ENCODE data around the gene MIOS. TPM values are rescaled to one million over a fixed set of nuclear protein-coding genes. Genes with fewer than 3 reads are reported as not detected.

The MIOS gene
- total and polyA plus RNA-seq, 10 donors = 18.0 to 104 (median 45.3) TPM

DNA sequence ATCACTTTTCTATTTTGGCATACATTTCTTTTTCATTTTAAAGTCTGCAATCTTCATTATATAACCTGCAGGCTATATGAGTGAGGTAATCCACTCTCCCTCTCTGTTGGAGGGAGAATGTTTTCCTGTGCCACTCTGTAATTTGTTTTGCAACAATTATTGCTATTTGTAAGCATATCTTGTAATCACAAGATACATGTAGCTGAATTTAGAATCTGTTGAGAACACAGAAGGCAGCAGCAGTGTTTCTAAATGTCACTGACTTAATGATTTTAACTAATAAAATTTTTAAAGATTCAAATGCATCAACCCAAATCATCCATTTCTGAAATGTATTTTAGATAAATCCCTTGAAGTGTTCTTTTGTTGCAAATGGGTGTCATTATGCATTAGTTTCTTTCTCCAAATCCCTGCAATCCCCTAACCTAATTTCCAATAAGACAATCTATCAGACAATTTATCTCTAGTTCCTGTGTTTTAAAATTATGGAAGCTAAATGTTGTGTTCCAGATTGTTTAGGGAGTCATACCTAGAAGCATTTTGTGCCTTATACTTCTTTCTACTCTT, 54.0 kb downstream of the MIOS start:
- Histone ChIP-seq H3K27me3 (replicated peaks in 1 of 7) (no peaks in the 10 kb centered on the region), H3K36me3 (no peaks in the 10 kb centered on the region), H3K4me3 (no peak overlapping the region), H3K27ac (no peak overlapping the region), H3K9me3 (peaks cover 0 to 5% (median 1%) of the 10 kb centered on the region in 8 donors), H3K4me1 (no peaks in the 10 kb centered on the region)
- TF ChIP-seq, protein P1, sequence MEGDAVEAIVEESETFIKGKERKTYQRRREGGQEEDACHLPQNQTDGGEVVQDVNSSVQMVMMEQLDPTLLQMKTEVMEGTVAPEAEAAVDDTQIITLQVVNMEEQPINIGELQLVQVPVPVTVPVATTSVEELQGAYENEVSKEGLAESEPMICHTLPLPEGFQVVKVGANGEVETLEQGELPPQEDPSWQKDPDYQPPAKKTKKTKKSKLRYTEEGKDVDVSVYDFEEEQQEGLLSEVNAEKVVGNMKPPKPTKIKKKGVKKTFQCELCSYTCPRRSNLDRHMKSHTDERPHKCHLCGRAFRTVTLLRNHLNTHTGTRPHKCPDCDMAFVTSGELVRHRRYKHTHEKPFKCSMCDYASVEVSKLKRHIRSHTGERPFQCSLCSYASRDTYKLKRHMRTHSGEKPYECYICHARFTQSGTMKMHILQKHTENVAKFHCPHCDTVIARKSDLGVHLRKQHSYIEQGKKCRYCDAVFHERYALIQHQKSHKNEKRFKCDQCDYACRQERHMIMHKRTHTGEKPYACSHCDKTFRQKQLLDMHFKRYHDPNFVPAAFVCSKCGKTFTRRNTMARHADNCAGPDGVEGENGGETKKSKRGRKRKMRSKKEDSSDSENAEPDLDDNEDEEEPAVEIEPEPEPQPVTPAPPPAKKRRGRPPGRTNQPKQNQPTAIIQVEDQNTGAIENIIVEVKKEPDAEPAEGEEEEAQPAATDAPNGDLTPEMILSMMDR (IDR thresholded peaks at IDR 0.05 in 8 of 11, conservative IDR thresholded peaks at IDR 0.05 in 3 of 11) = no peak
- TF ChIP-seq POLR2A (IDR thresholded peaks at IDR 0.05) (no peak), POLR2AphosphoS5 (IDR thresholded peaks at IDR 0.05) (no peak)
- DNase-seq = no peak
- intact Hi-C loops (cut with DNase I; ENCODE audit: low total_unique reads) = no loop called here

DNA sequence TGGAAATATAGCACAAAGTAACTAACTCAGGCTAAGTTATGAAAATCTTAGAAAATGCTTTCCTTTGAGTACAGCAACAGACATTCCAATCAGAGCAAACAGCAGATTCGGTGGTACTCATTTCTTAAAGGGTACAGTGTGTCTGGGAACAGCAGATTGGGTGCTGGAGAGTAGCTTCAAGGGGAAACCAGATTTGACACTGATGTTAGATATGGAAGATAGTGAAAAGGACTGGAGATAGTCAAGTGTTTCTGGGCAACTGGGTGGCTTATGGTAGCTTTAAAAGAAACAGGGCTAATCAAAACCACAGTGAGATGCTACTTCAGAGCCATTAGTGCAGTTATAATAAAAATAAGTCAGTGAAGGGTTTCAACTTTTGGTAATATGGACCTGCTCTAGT, 61.8 kb downstream of the MIOS start:
- TF ChIP-seq, protein P1 (IDR thresholded peaks at IDR 0.05 in 8 of 11, conservative IDR thresholded peaks at IDR 0.05 in 3 of 11) = no peak
- TF ChIP-seq POLR2A (IDR thresholded peaks at IDR 0.05) (no peak), POLR2AphosphoS5 (IDR thresholded peaks at IDR 0.05) (no peak)
- no peak for DNase-seq
- 68 to 94% (median 87%) methylated on average over 1 of the region's 1 CpG for whole genome bisulfite sequencing, 5 donors
- H3K9me3 ChIP-seq = peaks cover 0 to 34% (median 14%) of the 10 kb centered on the region in 8 donors
- no peaks in the 10 kb centered on the region for H3K36me3 ChIP-seq
- no peak overlapping the region for H3K4me3 ChIP-seq
- no peak overlapping the region for H3K27ac ChIP-seq
- no peaks in the 10 kb centered on the region for H3K4me1 ChIP-seq
- intact Hi-C loops (cut with DNase I; ENCODE audit: low total_unique reads) = no loop called here
- no peaks in the 10 kb centered on the region for H3K27me3 ChIP-seq (replicated peaks in 1 of 7)

DNA sequence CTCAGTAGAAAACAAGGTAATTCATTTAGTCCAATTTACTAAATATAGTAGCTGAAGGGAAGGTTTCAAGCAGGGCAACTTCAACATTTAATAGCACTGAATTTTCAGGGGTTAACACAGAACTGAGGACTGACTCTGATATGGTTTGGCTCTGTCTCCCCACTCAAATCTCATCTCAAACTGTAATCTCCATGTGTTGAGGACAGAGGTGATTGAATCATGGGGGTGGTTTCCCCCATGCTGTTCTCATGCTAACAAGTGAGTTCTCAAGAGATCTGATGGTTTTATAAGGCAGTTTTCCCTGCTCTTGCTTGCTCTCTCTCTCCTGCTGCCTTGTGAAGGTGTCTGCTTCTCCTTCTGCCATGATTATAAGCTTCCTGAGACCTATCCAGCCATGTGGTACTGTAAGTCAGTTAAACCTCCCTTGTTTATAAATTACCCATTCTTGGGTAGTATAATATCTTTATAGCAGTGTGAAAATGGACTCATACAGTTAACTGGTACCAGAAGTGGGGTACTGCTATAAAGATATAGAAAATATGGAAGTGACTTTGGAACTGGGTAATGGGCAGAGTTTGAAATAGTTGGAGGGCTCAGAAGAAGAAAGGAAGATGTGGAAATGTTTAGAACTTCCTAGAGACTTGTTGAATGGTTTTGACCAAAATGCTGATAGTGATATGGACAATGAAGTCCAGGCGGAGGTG, 64.1 kb downstream of the MIOS start:
- no peak overlapping the region for H3K27ac ChIP-seq
- peaks cover 0 to 30% (median 12%) of the 10 kb centered on the region in 8 donors for H3K9me3 ChIP-seq
- H3K36me3 ChIP-seq = peaks cover 0 to 10% (median 9%) of the 10 kb centered on the region in 6 donors
- H3K4me1 ChIP-seq = no peaks in the 10 kb centered on the region
- intact Hi-C loops (cut with DNase I; ENCODE audit: low total_unique reads) = no loop called here
- 92 to 97% (median 97%) methylated on average over 1 of the region's 1 CpG for WGBS, 5 donors
- TF ChIP-seq POLR2AphosphoS5 (IDR thresholded peaks at IDR 0.05) = no peak
- TF ChIP-seq POLR2A (IDR thresholded peaks at IDR 0.05) = no peak
- TF ChIP-seq, protein P1 (IDR thresholded peaks at IDR 0.05 in 8 of 11, conservative IDR thresholded peaks at IDR 0.05 in 3 of 11) = no peak
- H3K27me3 ChIP-seq (replicated peaks in 1 of 7) = no peaks in the 10 kb centered on the region
- DNase-seq = no peak
- no peak overlapping the region for H3K4me3 ChIP-seq

DNA sequence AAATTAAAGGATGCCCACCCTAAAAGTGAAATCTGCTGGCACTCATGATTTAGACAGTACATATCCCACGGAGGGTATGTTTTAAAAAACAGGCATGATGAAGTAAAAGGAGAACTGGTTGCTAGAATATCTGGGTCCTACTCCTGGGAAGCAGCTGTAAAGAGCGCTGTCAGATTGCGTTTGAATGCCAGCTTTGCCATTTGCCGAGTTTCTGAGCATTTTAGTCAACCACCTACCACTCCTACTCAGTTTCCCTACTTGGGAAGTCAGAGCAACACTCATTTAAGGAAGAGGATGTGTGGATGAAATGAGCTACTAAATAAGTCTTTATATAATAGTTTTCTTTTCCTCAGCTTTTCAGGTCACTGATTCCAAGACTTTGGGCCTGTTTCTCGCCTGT, 72.7 kb downstream of the MIOS start:
- TF ChIP-seq POLR2AphosphoS5 (IDR thresholded peaks at IDR 0.05) (no peak), POLR2A (IDR thresholded peaks at IDR 0.05) (no peak)
- TF ChIP-seq, protein P1 (IDR thresholded peaks at IDR 0.05 in 8 of 11, conservative IDR thresholded peaks at IDR 0.05 in 3 of 11) = no peak
- peaks cover 0 to 42% (median 17%) of the 10 kb centered on the region in 6 donors for H3K36me3 ChIP-seq
- H3K4me3 ChIP-seq = peak overlapping the region in 7 of 8 donors; percentile 74 to 95 (median 86)
- H3K27ac ChIP-seq = peak overlapping the region; percentile 87 to 99 (median 94)
- H3K9me3 ChIP-seq = no peaks in the 10 kb centered on the region
- no peaks in the 10 kb centered on the region for H3K27me3 ChIP-seq (replicated peaks in 1 of 7)
- 16 to 27% (median 22%) methylated on average over 5 of the region's 5 CpGs for WGBS, 5 donors
- peaks cover 10 to 44% (median 28%) of the 10 kb centered on the region in 6 donors for H3K4me1 ChIP-seq
- intact Hi-C loops (cut with DNase I; ENCODE audit: low total_unique reads) = no loop called here
- DNase-seq = no peak
